Fibroblast of skin of abdomen (primary cell): ENCODE results near the gene SOX14. TPM values are rescaled to one million over a fixed set of nuclear protein-coding genes. Genes with fewer than 3 reads are reported as not detected.

Experiments used
- DNase-seq: peaks from one replicate; pipeline ENCODE4 v3.0.0-alpha.2; 2013
- polyA plus RNA-seq, 2 experiments: library from polyadenylated mRNA; unstranded; fragments of 120-200 nt; gene quantifications; one replicate each; pipeline ENCODE4 v1.2.1, GENCODE V29; 2013; ENCODE audit not compliant: insufficient read length in 2 of 2

Gene SOX14
- polyA plus RNA-seq (2013, experiment 1 of 2; ENCODE audit: insufficient read length): not detected
- not detected for polyA plus RNA-seq (2013, experiment 2 of 2; ENCODE audit: insufficient read length)

DNA sequence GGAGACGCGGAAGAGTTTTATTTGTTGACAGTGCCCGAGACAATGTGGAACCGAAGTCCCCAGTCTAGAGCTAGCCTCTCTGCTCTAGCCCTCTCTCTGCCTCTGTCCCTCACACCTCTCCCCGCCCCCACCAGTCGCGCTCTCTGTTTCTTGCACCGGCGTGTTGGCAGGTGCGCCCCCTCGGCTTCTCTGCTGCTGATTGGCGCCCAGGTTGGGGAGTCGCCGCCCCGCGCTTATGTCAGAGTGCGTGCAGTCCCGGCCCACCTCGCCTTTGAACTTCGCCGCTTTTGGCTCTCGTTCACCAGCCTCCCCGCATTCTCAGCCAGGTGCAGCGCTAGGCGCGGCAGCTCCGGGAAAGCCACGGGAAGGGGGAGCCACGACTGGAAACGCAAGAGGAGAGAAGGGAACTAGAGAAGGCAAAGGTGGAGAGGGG is at the start of gene SOX14:
Gene SOX14 (plus strand): TSS at position 315 of the 433 bp plus-strand sequence. CDS start 470 bp downstream, outside the sequence.
- DNase-seq: no peak

- DNase-seq: no peak
Measured at GRCh38 chr3:137714551-137714950, 49.6 kb upstream of the SOX14 start.

DNA sequence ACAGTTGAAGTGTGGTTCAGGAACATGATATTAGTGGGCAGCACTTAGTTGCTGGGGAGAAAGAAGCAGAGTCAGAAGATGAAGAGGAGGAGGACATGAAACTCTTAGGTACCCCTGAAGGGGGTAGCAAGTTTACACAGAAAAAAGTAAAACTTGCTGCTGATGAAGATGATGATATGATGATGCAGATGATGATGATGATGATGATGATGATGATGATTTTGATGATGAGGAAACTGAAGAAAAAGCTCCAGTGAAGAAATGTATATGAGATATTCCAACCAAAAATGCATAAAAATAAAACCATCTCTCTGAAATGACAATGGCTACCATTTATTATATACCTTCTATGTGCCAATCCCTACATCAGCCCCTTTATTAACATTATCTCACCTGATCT is 39.9 kb upstream of the SOX14 start:
- no peak for DNase-seq

DNA sequence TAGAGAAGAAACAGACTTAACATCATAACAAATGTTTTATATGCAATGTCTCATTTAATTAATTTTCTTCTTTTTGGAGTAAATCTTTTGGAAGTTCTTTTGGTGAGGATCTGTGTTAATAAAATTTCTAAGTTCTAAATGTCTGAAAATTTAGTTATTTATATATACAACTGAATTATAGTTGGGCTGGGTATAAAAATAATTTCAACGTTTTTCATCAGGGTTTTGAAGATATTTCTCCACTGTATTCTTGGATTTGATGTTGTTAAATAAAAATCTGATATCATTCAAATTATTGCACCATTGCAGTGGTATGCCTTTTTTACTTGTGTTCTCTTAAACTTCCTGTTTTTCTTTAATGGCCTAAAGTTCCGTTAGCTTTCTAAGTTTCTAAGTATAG is 26.9 kb upstream of the SOX14 start:
- DNase-seq: no peak

- no peak for DNase-seq
Measured at GRCh38 chr3:137738710-137739109, 25.4 kb upstream of the SOX14 start.

- no peak for DNase-seq
Measured at GRCh38 chr3:137743608-137744007, 20.5 kb upstream of the SOX14 start.

DNA sequence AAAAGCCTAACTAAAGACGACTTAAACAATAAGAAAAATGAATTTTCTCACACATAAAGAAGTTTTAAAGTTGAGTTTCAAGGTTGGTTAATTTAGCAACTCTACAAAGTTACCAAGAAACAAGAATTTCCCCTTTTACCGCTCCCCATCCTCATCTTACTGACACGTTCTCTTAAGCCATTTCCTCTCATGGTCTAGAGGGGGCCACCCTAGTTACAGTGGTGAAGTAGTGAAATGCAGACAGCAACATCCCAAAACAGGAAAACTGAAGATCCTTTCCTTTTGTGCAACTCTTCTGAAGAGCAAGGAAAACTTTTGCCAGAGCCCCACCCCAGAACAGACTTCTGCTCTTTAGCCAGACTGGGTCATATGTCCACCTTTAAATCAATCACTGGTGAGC is 17.3 kb upstream of the SOX14 start:
- no peak for DNase-seq

DNA sequence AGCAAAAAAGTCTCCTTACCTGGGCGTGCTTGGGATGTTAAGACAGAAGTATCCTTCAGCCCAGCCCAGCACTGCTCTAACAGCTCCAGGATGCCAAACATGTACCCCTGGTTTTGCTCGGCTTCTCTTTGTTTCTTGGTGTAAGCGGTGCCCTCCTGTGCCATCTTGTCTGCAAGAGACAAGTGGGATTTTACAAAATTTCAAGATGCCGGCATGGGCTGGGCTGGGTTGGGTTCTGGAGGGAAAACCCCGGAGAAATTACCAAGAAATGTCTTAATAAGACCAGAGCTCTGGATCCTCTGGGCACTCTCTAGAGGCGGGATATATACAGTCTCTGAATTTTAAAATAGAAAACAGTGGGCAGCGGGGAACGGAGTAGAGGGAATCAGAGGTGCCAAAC is 4.6 kb upstream of the SOX14 start:
- DNase-seq: no peak

DNA sequence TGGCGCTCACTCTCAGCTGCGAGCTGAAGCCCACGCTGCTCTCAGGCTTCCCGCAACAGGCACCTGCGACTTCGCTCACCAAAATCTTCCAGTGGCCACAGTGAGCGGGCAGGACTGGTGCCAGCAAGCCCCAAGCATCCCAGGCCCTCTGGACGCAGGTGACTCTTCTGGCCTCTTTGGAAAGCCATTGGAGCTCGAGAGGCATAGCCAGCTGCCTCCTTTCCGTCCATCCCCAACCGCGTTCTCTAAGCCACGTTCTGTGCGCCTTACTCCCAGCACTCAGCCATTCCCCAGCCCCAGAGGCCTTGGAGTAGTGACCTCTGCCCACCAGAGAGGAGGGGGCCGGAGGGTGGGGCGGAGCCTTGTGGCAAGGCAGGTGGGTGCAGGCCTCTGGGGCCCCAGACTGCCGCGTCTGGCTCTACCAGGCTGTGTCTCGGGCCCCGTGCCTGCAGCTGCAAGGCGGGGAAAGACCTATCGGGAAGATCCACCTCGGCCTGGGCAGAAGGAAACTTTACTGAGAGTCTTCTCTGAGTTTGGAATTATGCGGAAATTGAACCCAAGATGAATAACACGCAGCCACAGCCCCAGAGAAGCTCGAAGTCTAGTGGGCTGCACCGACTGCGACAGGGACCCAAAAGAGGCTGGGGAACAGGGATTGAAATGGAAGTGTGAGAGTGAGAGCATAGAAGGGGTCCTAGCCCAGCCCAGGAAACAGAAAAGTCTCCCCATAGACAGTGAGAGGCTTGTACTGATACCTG is 3.6 kb upstream of the SOX14 start:
- no peak for DNase-seq

DNA sequence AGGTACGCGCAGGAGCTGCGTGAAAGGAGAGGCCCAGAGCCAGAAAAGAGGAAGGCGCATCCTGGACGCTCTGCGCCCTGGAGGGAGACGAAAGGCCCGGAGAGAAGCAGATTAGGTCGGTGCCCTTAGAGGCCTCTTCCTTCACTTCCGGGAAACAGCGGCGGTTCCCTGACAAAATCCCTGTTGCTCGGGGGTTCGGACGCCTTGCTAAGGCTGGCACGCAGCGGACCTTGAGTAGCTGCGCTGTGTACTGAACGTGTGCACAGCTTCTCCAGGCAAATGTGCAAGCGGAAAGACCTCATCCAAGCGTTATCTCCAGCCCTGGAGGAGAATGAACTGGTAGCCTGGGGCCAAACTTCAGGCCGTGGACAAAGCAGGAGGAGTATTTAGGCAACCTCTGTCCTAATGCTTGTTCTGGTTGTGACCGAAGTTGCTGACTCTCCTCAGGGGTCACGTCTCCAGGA is 3.0 kb upstream of the SOX14 start:
- no peak for DNase-seq

DNA sequence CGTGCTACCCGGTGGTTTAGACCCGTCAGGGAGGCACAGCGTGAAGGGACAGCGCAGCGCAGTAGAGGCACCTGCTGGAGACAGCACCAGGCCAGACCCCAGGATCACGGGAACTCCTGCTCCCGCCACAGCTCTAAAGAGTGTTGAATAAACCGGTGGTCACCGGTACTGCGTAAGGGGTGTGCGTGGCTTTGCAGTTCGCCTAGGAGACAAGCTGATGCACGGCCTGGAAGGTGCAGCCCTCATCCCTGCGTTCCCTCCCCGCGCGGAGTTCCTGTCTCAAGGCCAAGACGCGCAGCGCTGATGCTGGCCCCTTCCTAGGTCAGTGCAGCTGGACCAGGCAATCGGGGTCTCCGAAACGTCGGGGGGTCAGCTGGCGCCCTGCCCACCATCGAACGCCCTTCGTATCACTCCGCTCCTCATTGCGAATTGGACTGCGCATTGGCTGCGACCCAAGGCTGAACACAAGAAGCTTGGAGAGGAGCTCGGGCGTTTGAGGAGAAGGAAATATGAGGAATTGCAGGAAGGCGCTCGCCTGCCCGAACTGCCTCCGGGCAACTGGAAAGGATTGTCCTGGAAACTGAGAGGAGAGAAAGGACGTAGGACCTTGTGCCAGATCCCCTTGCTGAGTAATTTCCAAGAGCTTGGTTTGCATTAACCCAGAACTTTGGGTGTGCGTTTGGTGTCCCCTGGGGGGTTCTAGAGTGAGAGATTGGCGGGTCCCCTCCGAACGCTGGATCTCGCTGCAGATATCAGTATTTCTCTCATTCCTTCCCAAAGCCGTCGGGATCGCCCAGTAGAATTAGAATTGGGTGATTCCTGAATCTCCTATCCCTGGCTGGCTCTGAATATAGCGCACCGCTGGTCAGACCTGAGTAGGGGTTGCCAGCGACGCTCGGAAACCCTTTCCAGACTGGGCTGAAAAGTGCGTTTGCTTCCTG is 2.3 kb upstream of the SOX14 start:
- DNase-seq: no peak

GRCh38 chr3:137762674-137763593 is 1.2 kb upstream of the SOX14 start:
- no peak for DNase-seq

DNA sequence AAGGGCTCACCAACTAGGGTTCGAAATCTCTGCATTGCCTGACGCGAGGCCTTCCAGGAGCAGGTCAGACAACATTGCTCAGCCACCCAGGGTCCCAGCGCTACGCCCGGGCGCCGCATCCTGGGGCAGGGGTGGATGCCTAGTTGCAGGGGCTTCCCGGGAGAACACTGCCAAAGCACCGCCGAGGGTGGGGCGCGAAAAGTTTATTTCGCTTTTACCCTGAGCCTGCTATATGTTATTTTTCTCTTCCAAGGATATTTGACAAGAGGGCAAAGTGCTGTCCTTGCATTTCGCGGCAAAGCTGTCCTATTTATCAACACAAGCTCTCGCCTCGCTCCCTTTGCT is 549 bp upstream of the SOX14 start:
- no peak for DNase-seq

DNA sequence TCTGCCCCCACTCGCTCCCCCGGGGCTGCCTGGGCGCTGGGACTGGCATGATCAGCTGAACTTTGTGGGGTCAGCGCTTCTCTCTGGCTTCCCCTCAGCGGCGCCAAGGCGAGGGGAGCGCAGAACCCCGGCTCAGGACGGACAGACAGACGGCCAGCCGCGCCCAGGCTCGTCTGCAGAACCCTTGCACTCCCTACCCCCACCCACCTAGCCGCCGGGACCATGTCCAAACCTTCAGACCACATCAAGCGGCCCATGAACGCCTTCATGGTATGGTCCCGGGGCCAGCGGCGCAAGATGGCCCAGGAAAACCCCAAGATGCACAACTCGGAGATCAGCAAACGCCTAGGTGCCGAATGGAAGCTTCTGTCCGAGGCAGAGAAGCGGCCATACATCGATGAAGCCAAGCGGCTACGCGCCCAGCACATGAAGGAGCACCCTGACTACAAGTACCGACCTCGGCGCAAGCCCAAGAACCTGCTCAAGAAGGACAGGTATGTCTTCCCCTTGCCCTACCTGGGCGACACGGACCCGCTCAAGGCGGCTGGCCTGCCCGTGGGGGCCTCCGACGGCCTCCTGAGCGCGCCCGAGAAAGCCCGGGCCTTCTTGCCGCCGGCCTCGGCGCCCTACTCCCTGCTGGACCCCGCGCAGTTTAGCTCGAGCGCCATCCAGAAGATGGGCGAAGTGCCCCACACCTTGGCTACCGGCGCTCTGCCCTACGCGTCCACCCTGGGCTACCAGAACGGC is 621 bp downstream of the SOX14 start:
- no peak for DNase-seq

- DNase-seq: no peak
Measured at GRCh38 chr3:137765310-137766033, 1.4 kb downstream of the SOX14 start.

GRCh38 chr3:137766041-137766875 is 2.1 kb downstream of the SOX14 start:
- no peak for DNase-seq

GRCh38 chr3:137766876-137767537 is 2.9 kb downstream of the SOX14 start:
- no peak for DNase-seq

- no peak for DNase-seq
Measured at GRCh38 chr3:137767538-137768360, 3.6 kb downstream of the SOX14 start.
